ENCODE data around the gene LPCAT3. TPM values are rescaled to one million over a fixed set of nuclear protein-coding genes. Genes with fewer than 3 reads are reported as not detected.

LPCAT3 gene, protein sequence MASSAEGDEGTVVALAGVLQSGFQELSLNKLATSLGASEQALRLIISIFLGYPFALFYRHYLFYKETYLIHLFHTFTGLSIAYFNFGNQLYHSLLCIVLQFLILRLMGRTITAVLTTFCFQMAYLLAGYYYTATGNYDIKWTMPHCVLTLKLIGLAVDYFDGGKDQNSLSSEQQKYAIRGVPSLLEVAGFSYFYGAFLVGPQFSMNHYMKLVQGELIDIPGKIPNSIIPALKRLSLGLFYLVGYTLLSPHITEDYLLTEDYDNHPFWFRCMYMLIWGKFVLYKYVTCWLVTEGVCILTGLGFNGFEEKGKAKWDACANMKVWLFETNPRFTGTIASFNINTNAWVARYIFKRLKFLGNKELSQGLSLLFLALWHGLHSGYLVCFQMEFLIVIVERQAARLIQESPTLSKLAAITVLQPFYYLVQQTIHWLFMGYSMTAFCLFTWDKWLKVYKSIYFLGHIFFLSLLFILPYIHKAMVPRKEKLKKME
- 8.1 and 10.6 TPM in 2 replicates for total RNA-seq

DNA sequence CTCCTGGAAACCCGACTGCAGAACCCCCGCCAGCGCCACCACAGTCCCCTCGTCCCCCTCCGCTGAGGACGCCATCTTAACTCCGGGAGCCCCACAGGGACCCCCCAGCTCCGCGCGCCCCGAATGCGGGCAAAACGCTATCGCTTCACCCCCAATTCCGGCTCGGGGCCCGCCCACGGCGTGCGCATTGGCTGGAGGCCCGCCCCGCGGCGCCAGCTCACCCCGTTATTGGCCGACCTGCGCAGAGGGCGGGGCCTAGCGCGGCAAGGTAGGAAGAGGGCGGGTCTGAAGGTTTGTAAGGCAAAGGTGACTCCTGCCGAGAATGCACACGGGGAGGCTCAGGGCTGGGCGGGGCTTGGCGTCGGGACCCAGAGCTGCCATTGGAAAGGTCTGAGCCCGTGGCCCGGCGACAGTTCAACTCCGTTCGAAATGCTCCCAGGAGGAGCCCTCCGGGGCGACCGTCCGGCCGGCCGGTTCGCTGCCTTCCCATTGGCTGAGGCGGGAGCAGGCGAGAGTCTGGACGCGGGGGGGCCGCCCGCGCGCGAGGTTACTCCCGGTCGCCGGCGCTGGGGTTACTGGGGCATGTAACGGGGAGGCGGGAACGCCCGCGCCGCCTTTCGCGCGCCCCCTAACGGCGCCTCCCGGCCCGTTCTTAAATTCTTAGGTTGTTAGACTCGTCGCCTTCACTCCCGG lies at the start of gene LPCAT3:
Gene LPCAT3, minus strand, starts transcription at position 127 of the 693 bp plus-strand sequence. Its CDS starts 52 bp downstream, at position 75.

DNA sequence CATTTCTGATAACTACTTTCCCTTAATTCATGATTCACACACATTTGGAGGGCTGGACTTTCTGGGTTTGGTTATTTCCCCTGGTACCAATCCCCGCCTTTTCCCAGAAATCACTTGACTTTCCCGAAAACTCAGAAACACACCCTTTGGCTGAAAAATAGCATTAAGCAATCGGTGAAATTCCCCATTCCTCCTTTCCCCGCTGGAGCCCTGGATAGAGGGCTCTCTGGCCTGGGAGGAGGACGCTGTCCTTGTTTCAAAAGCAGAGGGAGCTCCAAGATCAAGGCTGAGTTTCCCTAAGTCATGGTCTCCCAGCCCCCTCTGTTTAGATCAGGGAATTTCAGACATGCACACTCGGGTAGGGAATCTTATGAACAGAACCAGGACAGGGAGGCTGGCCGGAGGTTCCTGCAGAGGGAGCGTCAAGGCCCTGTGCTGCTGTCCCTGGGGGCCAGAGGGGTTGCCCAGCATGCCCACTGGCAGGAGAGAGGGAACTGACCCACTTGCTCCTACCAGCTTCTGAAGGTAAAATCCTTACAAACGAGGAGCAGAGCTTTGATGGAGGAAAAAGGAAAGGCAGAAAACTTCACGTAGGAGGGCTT lies 42.2 kb upstream of the LPCAT3 start, which contains the start of gene C1S:
Gene C1S, plus strand, starts transcription at position 366 of the 602 bp plus-strand sequence. CDS start 1,195 bp downstream, outside the sequence.

DNA sequence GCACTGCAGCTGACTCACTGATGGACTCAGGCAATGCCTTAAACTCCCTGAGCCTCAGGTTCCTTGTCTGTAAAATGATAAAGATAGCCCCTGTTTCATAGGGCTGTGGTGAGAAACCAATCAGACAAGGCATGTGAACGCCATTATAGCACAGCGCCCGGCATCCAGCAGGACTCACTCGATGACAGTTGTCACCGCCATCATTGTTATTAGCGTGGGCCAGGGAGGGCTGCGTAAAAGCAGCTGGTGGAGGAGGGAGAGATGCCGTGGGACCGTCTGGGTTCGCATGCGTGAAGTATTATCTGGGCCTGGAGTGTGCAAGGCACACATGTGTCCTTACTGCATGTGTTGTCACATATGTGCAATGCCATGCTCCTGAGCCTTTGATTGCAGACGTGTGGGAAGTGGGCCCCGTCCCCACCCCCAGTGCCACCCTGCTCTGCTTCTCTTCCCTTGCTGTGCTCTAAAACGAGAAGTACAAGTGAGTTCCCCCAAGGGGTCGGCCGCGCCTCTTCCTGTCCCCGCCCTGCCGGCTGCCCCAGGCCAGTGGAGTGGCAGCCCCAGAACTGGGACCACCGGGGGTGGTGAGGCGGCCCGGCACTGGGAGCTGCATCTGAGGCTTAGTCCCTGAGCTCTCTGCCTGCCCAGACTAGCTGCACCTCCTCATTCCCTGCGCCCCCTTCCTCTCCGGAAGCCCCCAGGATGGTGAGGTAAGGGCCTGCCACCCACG lies 67.3 kb downstream of the LPCAT3 start, which contains the start of gene PTPN6:
Gene PTPN6, plus strand, starts transcription at position 546 of the 730 bp plus-strand sequence. Its CDS starts 157 bp downstream, at position 703.

DNA sequence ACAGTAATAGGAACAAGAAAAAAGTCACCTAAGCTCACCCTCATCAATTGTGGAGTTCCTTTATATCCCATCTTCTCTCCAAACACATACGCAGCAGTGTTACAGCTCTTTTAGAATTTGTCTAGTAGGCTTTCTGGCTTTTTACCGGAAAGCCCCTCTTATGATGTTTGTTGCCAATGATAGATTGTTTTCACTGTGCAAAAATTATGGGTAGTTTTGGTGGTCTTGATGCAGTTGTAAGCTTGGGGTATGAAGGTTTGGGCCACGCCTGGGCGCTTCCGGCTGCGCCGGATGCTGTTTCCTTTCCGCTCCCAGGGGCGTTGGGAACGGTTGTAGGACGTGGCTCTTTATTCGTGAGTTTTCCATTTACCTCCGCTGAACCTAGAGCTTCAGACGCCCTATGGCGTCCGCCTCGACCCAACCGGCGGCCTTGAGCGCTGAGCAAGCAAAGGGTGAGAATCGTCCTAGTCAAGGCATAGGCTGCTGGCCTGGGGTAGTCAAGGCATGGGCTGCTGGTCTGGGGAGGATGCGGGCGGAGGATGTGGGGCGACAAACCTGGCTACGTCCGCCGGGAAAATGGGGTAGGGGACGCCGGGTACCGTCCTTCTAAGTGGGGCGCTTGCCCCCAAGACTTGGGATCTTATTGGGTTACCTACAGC lies 74.4 kb downstream of the LPCAT3 start, which contains the start of the genes C12orf57 and RNU7-1:
Gene C12orf57, plus strand, starts transcription at position 301 of the 659 bp plus-strand sequence. Its CDS starts 100 bp downstream, at position 401.
Gene RNU7-1, plus strand, starts transcription at position 95 of the 659 bp plus-strand sequence.

DNA sequence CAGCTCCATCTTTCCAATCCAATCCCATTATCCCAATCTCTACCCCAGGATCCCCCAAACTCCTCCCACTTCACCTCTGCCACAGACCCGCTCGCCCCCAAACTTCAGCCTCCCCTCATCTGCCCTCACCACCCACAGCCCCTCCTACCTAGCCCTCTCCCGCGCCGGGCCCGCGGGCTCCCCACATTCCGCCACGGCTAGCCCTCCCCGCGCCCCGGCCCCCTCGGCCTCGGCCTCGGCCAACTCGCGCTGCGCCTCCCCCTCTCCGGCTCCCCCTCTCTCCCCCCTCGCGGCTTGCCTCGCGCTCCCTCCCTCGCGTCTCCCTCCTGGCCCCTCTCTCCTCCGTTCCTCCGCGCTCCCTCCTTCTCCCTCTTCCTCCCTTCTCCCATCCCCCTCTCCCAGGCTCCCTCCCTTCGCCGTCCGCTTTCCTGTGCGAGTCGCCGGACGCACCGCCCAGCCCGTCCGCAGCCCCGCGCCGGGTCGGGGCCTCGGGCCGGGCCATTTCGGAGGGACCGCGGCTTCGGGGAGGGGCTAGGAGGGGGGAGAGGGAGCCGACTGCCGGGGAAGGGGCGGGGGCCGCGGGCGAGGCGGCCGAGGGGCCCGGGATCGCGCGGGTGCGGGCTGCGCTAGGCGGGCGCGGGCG lies 90.8 kb downstream of the LPCAT3 start, which contains the start of gene ATN1:
Gene ATN1, plus strand, starts transcription at position 581 of the 643 bp plus-strand sequence. CDS start 6,043 bp downstream, outside the sequence.

Other genes with a start within 250 kb of the LPCAT3 start
- gene LAG3, start 246.0 kb downstream of the LPCAT3 start, total RNA-seq = 0.13 and 0.16 TPM in 2 replicates
- not detected in 2 replicates for gene CD4, start 228.9 kb downstream of the LPCAT3 start, total RNA-seq
- gene GPR162, start 196.7 kb downstream of the LPCAT3 start, total RNA-seq = 0.50 and 1.5 TPM in 2 replicates
- gene P3H3, start 190.1 kb downstream of the LPCAT3 start, total RNA-seq = 10.4 and 30.2 TPM in 2 replicates
- 0.44 TPM in 1 of 2 replicates, not detected in the other for gene GNB3, start 177.6 kb downstream of the LPCAT3 start, total RNA-seq
- 7.0 and 13.4 TPM in 2 replicates for gene CDCA3, start 167.2 kb downstream of the LPCAT3 start, total RNA-seq
- gene USP5, start 166.3 kb downstream of the LPCAT3 start, total RNA-seq = 72.7 and 101 TPM in 2 replicates
- gene TPI1, start 150.9 kb downstream of the LPCAT3 start, total RNA-seq = 873 and 896 TPM in 2 replicates
- 3.6 and 4.0 TPM in 2 replicates for gene SPSB2, start 145.2 kb downstream of the LPCAT3 start, total RNA-seq
- 1.9 and 3.8 TPM in 2 replicates for gene LRRC23, start 113.7 kb downstream of the LPCAT3 start, total RNA-seq
- gene ENO2, start 103.9 kb downstream of the LPCAT3 start, total RNA-seq = 3.4 and 6.9 TPM in 2 replicates
- 13.4 and 23.4 TPM in 2 replicates for gene ATN1, start 90.5 kb downstream of the LPCAT3 start, total RNA-seq
- gene RNU7-1, start 74.7 kb downstream of the LPCAT3 start, total RNA-seq = not detected in 2 replicates
- gene C12orf57, start 74.5 kb downstream of the LPCAT3 start, total RNA-seq = 97.1 and 106 TPM in 2 replicates
- 0.97 and 3.2 TPM in 2 replicates for gene PTPN6, start 67.1 kb downstream of the LPCAT3 start, total RNA-seq
- 107 and 147 TPM in 2 replicates for gene PHB2, start 47.8 kb downstream of the LPCAT3 start, total RNA-seq
- 35.9 and 41.9 TPM in 2 replicates for gene EMG1, start 47.6 kb downstream of the LPCAT3 start, total RNA-seq
- 0.16 and 0.82 TPM in 2 replicates for gene C1S, start 42.2 kb upstream of the LPCAT3 start, total RNA-seq
- 1.0 and 4.0 TPM in 2 replicates for gene C1R, start 74.0 kb upstream of the LPCAT3 start, total RNA-seq
- gene C1RL, start 90.7 kb upstream of the LPCAT3 start, total RNA-seq = 12.1 and 23.2 TPM in 2 replicates
- gene RBP5, start 110.4 kb upstream of the LPCAT3 start, total RNA-seq = 0.32 and 0.38 TPM in 2 replicates
- 13.1 and 41.0 TPM in 2 replicates for gene CLSTN3, start 111.9 kb upstream of the LPCAT3 start, total RNA-seq
- gene PEX5, start 171.2 kb upstream of the LPCAT3 start, total RNA-seq = 22.2 and 23.6 TPM in 2 replicates